Esophagus muscularis mucosa (tissue), 4 donors: ENCODE results near the gene BICD2. TPM values are rescaled to one million over a fixed set of nuclear protein-coding genes. Genes with fewer than 3 reads are reported as not detected.

Experiments
- DNase-seq: peaks from one replicate; pipeline ENCODE4 v3.0.0-alpha.2; 2017; ENCODE audit errors: extremely low spot score
- H3K27ac ChIP-seq, 4 donors: fragments of 200-600 bp; sonication (generic); replicated peaks in 1 of 4; 1 replicate in 3 of 4; 2 replicates in 1 of 4; pipeline ENCODE4 v1.5.1; 2016 to 2019; ENCODE audit warnings: mild to moderate bottlenecking in 1 of 4
- H3K27me3 ChIP-seq, 4 donors: fragments of 200-600 bp; sonication (generic); one replicate each; pipeline versions ENCODE4 v1.5.1 to v1.6.0; 2016 to 2019
- H3K36me3 ChIP-seq, 4 donors: fragments of 200-600 bp; sonication (generic); one replicate each; pipeline ENCODE4 v1.5.1; 2016 to 2019
- H3K4me1 ChIP-seq, 4 donors: fragments of 200-600 bp; sonication (generic); one replicate each; pipeline ENCODE4 v1.5.1; 2016 to 2019
- H3K4me3 ChIP-seq, 4 donors: fragments of 200-600 bp; sonication (generic); 1 replicate in 2 of 4; 2 replicates in 2 of 4; pipeline ENCODE4 v1.5.1; 2016 to 2019; ENCODE audit warnings: mild to moderate bottlenecking in 4 of 4, moderate library complexity in 1 of 4
- H3K9me3 ChIP-seq, 4 donors: fragments of 200-600 bp; sonication (generic); 1 replicate in 3 of 4; 2 replicates in 1 of 4; pipeline ENCODE4 v1.5.1; 2016 to 2019
- EP300 ChIP-seq: sonication (generic); formaldehyde crosslinking; IDR thresholded peaks from one replicate; pipeline ENCODE4 v1.6.1; 2017; ENCODE audit warnings: antibody characterized with exemption
- POLR2A ChIP-seq: fragments of 450-650 bp; IDR thresholded peaks from one replicate; pipeline ENCODE4 v1.6.1; 2017; ENCODE audit warnings: antibody characterized with exemption, moderate library complexity, mild to moderate bottlenecking, low read depth
- POLR2AphosphoS5 ChIP-seq, 2 donors: sonication (generic); formaldehyde crosslinking; IDR thresholded peaks; one replicate each; pipeline ENCODE4 v1.6.1; 2017; ENCODE audit warnings: antibody characterized with exemption in 2 of 2
- WGBS: methylation state at CpG from one replicate; pipeline ENCODE4 v1.1.5; 2018; 5-methylcytosine and 5-hydroxymethylcytosine counted together
- intact Hi-C: fragments of 100-400 bp; cut with DNase I; formaldehyde crosslinking; loops from one replicate; pipeline ENCODE4 v1.15.1; 2023
- total RNA-seq, 4 donors: library from RNA; depleted of rRNA; stranded (reverse); fragments of >200 nt; gene quantifications; one replicate each; pipeline versions ENCODE4 v1.1.0 to v1.2.1, GENCODE V29; 2016
- TF ChIP-seq, protein P1 (sequence below), 3 experiments: fragments of 200-600 bp in 2 of 3; fragments of 450-650 bp in 1 of 3; sonication (generic) in 2 of 3; IDR thresholded peaks; one replicate each; pipeline ENCODE4 v1.5.1; 2017 to 2019; ENCODE audit warnings: antibody characterized with exemption in 3 of 3, mild to moderate bottlenecking in 2 of 3, moderate library complexity in 1 of 3

BICD2 gene
- total RNA-seq, 4 donors from 2014 or later: 44.0 to 72.5 (median 57.3) TPM

DNA sequence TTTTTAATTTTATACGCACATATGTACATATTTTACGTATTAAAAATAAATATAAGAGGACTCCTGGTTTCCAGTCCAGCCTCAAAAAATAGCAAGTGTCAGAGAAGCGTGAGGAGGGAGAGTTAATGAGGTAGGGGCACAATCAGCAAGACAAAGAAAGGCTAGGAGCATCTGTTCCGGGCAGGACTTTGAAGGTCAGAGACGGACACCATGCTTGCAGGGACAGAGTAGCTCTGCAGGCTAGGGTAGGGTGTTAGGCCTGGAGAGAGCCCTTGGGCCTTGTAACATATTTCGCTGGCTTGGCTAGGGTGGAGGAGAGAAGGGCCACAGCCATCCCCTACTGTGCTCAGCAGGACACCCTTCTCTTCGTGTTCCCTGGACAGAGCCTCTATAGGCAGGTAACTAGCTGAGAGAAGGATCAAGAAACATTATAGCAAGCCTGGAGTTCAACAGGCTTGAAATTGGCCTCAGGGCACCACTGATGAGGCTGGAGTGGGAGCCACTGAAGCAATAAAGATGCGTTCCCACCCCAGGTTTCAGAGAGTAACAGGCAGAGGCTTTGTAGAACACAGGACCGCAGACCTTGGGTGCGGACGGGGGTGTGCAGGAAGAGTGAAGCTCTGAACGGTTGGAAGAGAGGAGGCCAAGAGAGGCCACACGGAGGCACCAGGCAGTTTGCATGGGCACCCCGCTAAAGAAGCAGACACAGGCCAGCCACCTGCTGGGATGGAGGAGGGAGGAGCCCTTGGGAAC, 85.0 kb downstream of the BICD2 start:
- 82% methylated on average over 14 of the region's 14 CpGs for WGBS
- no peak overlapping the region for H3K4me3 ChIP-seq
- no peak for TF ChIP-seq POLR2AphosphoS5 (IDR thresholded peaks at IDR 0.05)
- no peak for TF ChIP-seq POLR2A
- TF ChIP-seq, protein P1, sequence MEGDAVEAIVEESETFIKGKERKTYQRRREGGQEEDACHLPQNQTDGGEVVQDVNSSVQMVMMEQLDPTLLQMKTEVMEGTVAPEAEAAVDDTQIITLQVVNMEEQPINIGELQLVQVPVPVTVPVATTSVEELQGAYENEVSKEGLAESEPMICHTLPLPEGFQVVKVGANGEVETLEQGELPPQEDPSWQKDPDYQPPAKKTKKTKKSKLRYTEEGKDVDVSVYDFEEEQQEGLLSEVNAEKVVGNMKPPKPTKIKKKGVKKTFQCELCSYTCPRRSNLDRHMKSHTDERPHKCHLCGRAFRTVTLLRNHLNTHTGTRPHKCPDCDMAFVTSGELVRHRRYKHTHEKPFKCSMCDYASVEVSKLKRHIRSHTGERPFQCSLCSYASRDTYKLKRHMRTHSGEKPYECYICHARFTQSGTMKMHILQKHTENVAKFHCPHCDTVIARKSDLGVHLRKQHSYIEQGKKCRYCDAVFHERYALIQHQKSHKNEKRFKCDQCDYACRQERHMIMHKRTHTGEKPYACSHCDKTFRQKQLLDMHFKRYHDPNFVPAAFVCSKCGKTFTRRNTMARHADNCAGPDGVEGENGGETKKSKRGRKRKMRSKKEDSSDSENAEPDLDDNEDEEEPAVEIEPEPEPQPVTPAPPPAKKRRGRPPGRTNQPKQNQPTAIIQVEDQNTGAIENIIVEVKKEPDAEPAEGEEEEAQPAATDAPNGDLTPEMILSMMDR (IDR thresholded peaks at IDR 0.05): no peak
- no peak for TF ChIP-seq EP300

DNA sequence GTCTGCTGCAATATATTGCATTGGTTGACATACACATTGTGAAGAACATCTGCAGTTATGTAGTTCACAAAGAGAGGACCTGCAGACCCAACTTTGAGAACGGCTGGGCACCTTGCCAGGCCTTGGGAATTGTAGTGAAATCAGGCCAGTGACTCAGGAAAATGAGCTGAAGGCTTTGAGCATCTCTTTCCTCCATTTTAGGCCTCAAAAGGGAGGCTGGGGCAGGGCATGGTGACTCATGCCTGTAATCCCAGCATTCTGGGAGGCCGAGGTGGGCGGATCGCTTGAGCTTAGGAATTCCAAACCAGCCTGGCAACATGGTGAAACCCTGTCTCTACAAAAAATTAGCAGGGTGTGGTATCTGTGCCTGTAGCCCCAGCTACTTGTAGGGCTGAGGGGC, 93.3 kb downstream of the BICD2 start:
- H3K36me3 ChIP-seq: peaks cover 0 to 11% (median 8%) of the 10 kb centered on the region in 4 donors
- no peak for DNase-seq
- no peaks in the 10 kb centered on the region for H3K27me3 ChIP-seq
- H3K27ac ChIP-seq: peak overlapping the region in 1 of 4 donors; percentile 93
- H3K4me3 ChIP-seq: peak overlapping the region; percentile 61 to 91 (median 75)
- intact Hi-C loops: loop anchor here (2.0 kb wide), 1 partner anchor 93 kb away; the partner anchor contains the start of gene BICD2
- 74% methylated on average over 4 of the region's 4 CpGs for WGBS
- peaks cover 22 to 47% (median 29%) of the 10 kb centered on the region in 4 donors for H3K4me1 ChIP-seq
- TF ChIP-seq, protein P1 (IDR thresholded peaks at IDR 0.05): no peak
- TF ChIP-seq EP300 (no peak), POLR2AphosphoS5 (IDR thresholded peaks at IDR 0.05) (no peak), POLR2A (no peak)
- H3K9me3 ChIP-seq: no peaks in the 10 kb centered on the region

More for the DNA sequence above, 85.0 kb downstream of the BICD2 start:
- intact Hi-C loops: no loop called here
- no peak for DNase-seq
- H3K9me3 ChIP-seq: no peaks in the 10 kb centered on the region
- peaks cover 0 to 4% (median 0%) of the 10 kb centered on the region in 4 donors for H3K27me3 ChIP-seq
- no peaks in the 10 kb centered on the region for H3K4me1 ChIP-seq
- H3K36me3 ChIP-seq: no peaks in the 10 kb centered on the region
- no peak overlapping the region for H3K27ac ChIP-seq

DNA sequence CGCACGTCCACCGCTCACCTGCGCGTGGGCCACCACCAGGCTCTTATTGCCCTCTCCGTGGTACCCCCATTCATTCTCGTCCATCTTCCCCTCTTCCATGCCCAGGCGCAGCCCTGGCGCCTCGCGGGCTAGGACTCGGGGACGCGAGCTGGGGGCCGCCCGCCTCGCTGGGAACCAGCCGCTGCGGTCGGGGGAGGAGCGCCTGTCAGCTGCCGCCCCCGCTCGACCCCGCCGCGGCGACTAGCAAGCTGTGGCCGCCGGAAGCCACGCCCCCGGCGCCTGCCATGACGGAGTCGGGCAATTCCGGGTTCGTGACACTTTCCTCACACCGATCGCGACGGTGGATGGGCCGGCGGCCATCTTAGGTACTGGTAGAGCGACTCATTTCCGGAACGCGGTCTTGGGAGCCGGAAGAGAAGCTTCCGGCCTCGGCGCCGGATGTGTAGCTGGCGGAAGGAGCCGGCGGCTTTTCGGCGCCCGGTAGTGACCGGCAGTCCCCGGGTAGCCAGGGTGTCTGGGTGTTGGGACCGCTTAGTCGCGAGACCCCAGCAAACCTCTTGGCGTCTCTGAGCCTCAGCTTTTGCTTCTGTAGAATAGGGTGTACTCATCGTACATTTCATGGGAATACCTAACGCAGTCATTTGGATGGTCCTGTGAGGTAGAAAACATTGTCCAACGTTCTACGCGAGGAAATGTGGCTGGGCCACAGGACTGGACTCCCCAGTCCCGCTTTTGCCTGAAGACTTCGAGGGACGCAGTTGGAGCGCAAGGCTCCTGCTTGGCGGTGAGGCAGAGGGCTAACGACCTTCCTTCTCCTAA, 94.5 kb downstream of the BICD2 start, which contains the start of gene IPPK:
Gene IPPK, minus strand, starts transcription at position 242 of the 819 bp plus-strand sequence. Its CDS starts 143 bp downstream, at position 99.
- Histone ChIP-seq H3K4me1 (peaks cover 25 to 53% (median 31%) of the 10 kb centered on the region in 4 donors), H3K36me3 (peaks cover 0 to 15% (median 8%) of the 10 kb centered on the region in 4 donors), H3K27ac (peak within 1 kb of the TSS; percentile 81 to 93 (median 87)), H3K4me3 (peak within 1 kb of the TSS; percentile 61 to 91 (median 75)), H3K27me3 (no peaks in the 10 kb centered on the region), H3K9me3 (no peaks in the 10 kb centered on the region)
- WGBS: under 1% methylated on average over 22 of the region's 75 CpGs
- TF ChIP-seq POLR2AphosphoS5 (IDR thresholded peaks at IDR 0.05): peak; percentile 92 to 96
- TF ChIP-seq POLR2A: peak; percentile 46
- TF ChIP-seq EP300: peak; percentile 52
- TF ChIP-seq, protein P1 (IDR thresholded peaks at IDR 0.05): no peak
- intact Hi-C loops: loop anchor here (2.0 kb wide), 1 partner anchor 95 kb away; the partner anchor contains the start of gene BICD2
- peak; percentile 99 for DNase-seq

DNA sequence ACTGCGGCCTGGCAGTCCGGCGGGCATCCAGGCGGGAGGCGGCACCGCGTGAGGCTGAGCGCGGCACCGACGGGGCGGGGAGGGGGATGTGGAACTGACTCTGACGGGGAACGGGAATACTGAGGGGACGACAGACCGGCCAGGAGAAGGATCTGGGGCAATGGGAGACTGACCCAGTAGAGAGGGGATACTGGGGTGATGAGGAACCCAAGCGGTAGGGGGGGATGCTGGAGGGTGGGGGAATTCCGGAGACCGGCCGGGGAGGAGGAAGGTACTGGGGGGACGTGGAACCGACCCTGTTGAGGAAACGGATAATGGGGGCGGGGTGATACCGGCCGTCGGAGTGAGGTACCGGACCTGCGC, 95.1 kb downstream of the BICD2 start:
- no peak for DNase-seq

More for the DNA sequence above, 95.1 kb downstream of the BICD2 start:
- Histone ChIP-seq H3K9me3 (no peaks in the 10 kb centered on the region), H3K4me1 (peaks cover 25 to 54% (median 37%) of the 10 kb centered on the region in 4 donors), H3K27me3 (no peaks in the 10 kb centered on the region), H3K36me3 (peaks cover 0 to 15% (median 8%) of the 10 kb centered on the region in 4 donors), H3K4me3 (peak overlapping the region; percentile 61 to 91 (median 75)), H3K27ac (peak overlapping the region; percentile 81 to 93 (median 87))
- intact Hi-C loops: no loop called here
- WGBS: 0% methylated on average over 16 of the region's 29 CpGs
- no peak for TF ChIP-seq POLR2AphosphoS5 (IDR thresholded peaks at IDR 0.05)
- TF ChIP-seq POLR2A: no peak
- TF ChIP-seq, protein P1 (IDR thresholded peaks at IDR 0.05): no peak
- no peak for TF ChIP-seq EP300
